ENCODE measurements around the gene ZBTB46.

DNA sequence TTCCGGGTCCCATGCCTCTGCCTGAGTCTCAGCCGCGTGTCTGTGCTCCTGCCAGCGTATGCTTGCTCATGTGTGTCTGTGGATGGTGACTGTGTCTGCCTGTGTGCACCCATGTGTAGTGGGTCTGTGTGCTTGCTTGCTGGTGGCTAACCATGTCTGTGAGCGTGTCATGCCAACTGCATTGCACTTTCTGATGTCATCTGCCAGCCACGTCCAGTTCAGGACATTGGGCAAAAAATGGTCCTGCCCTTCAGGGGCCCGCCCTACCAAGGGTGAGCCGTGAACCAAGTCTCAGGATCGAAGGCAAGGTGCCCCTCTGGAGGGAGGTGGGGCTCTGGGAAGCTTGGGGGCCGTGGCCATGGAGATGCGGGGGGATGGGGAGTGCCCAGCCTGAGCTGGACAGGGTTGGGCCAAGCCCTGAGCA lies 9.4 kb upstream of the ZBTB46 start:
- no peak for TF ChIP-seq SREBF2 (IDR thresholded peaks at IDR 0.05; ENCODE audit: low read length)
- TF ChIP-seq, protein P1, sequence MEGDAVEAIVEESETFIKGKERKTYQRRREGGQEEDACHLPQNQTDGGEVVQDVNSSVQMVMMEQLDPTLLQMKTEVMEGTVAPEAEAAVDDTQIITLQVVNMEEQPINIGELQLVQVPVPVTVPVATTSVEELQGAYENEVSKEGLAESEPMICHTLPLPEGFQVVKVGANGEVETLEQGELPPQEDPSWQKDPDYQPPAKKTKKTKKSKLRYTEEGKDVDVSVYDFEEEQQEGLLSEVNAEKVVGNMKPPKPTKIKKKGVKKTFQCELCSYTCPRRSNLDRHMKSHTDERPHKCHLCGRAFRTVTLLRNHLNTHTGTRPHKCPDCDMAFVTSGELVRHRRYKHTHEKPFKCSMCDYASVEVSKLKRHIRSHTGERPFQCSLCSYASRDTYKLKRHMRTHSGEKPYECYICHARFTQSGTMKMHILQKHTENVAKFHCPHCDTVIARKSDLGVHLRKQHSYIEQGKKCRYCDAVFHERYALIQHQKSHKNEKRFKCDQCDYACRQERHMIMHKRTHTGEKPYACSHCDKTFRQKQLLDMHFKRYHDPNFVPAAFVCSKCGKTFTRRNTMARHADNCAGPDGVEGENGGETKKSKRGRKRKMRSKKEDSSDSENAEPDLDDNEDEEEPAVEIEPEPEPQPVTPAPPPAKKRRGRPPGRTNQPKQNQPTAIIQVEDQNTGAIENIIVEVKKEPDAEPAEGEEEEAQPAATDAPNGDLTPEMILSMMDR (IDR thresholded peaks at IDR 0.05 in 2 of 3, conservative IDR thresholded peaks at IDR 0.05 in 1 of 3; ENCODE audit: control insufficient read depth in 2 of 3, extremely low read depth in 1 of 3, insufficient read depth in 1 of 3, low read depth in 3 of 3, low read length in 3 of 3): no peak
- TF ChIP-seq SUZ12 (IDR thresholded peaks at IDR 0.05; ENCODE audit: unreplicated experiment): no peak
- no peak for TF ChIP-seq HDAC2 (IDR thresholded peaks at IDR 0.05)
- no peak for TF ChIP-seq EZH2 (IDR thresholded peaks at IDR 0.05; ENCODE audit: borderline replicate concordance, control insufficient read depth, low read depth, low read length)
- no peak for TF ChIP-seq FOS (IDR thresholded peaks at IDR 0.05; ENCODE audit: borderline replicate concordance, extremely low read depth, insufficient read length)
- TF ChIP-seq, protein P2, sequence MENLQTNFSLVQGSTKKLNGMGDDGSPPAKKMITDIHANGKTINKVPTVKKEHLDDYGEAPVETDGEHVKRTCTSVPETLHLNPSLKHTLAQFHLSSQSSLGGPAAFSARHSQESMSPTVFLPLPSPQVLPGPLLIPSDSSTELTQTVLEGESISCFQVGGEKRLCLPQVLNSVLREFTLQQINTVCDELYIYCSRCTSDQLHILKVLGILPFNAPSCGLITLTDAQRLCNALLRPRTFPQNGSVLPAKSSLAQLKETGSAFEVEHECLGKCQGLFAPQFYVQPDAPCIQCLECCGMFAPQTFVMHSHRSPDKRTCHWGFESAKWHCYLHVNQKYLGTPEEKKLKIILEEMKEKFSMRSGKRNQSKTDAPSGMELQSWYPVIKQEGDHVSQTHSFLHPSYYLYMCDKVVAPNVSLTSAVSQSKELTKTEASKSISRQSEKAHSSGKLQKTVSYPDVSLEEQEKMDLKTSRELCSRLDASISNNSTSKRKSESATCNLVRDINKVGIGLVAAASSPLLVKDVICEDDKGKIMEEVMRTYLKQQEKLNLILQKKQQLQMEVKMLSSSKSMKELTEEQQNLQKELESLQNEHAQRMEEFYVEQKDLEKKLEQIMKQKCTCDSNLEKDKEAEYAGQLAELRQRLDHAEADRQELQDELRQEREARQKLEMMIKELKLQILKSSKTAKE (IDR thresholded peaks at IDR 0.05; ENCODE audit: low read depth, poor library complexity, severe bottlenecking): no peak
- TF ChIP-seq WRNIP1 (IDR thresholded peaks at IDR 0.05; ENCODE audit: borderline replicate concordance, low read depth, low read length): no peak
- no peak for TF ChIP-seq POLR2A (IDR thresholded peaks at IDR 0.05; ENCODE audit: low read depth, low read length)
- no peak for TF ChIP-seq MYC (IDR thresholded peaks at IDR 0.05; ENCODE audit: insufficient read depth, insufficient read length, insufficient replicate concordance, low read length, severe bottlenecking)
- TF ChIP-seq JUND (IDR thresholded peaks at IDR 0.05; ENCODE audit: low read depth, low read length): no peak
- TF ChIP-seq SP1 (IDR thresholded peaks at IDR 0.05; ENCODE audit: low read depth, low read length): no peak
- TF ChIP-seq HDAC6 (IDR thresholded peaks at IDR 0.05; ENCODE audit: unreplicated experiment): no peak
- TF ChIP-seq MXI1 (IDR thresholded peaks at IDR 0.05; ENCODE audit: low read depth, low read length): no peak

All from GM12878 (cell line).